K562 (cell line): ENCODE measurements around the gene YPEL4. TPM values are rescaled to one million over a fixed set of nuclear protein-coding genes. Genes with fewer than 3 reads are reported as not detected.

Source experiments
- BCOR ChIP-seq: fragments of 450-650 bp; IDR thresholded peaks from 2 replicates; pipeline ENCODE4 v1.6.1; 2016
- CTCF ChIP-seq, 3 experiments: IDR thresholded peaks in 2 of 3; conservative IDR thresholded peaks in 1 of 3; 2 replicates each; pipeline ENCODE4 v1.5.1; 2011 to 2012; ENCODE audit warnings: low read length in 3 of 3, mild to moderate bottlenecking in 3 of 3, control low read depth in 2 of 3, improper control_type of control experiment in 1 of 3, inconsistent platforms in 1 of 3, low read depth in 1 of 3, mixed read lengths in 1 of 3, moderate library complexity in 1 of 3; ENCODE audit not compliant: insufficient read depth in 2 of 3
- ETV1 ChIP-seq: fragments of 450-650 bp; conservative IDR thresholded peaks from 2 replicates; pipeline ENCODE4 v1.6.1; 2016; ENCODE audit warnings: missing genetic modification characterization, control low read depth, low read depth, missing compliant biosample characterization
- KLF1 ChIP-seq: fragments of 450-650 bp; IDR thresholded peaks from 2 replicates; pipeline ENCODE4 v1.6.1; 2016; ENCODE audit warnings: missing genetic modification characterization, missing compliant biosample characterization
- NUFIP1 ChIP-seq: fragments of 450-650 bp; IDR thresholded peaks from 2 replicates; pipeline ENCODE4 v1.6.1; 2018; ENCODE audit not compliant: partially characterized antibody
- PURB ChIP-seq: sonication (generic); formaldehyde crosslinking; IDR thresholded peaks from 2 replicates; pipeline ENCODE4 v1.9.0; 2021; ENCODE audit warnings: low read depth, mild to moderate bottlenecking, missing genetic modification reagents
- RAD21 ChIP-seq, 2 experiments: fragments of 250-450 bp in 1 of 2; fragments of 450-650 bp in 1 of 2; sonication (Bioruptor Pico) in 1 of 2; formaldehyde crosslinking in 1 of 2; IDR thresholded peaks in 1 of 2; conservative IDR thresholded peaks in 1 of 2; 2 replicates each; pipeline versions ENCODE4 v1.4.0 to v1.8.0; 2020 to 2022; ENCODE audit warnings: mild to moderate bottlenecking in 2 of 2, moderate library complexity in 1 of 2
- polyA plus RNA-seq, 8 experiments: library from polyadenylated mRNA; depleted of rRNA in 4 of 8; stranded (reverse) in 5 of 8; unstranded in 3 of 8; fragments of >200 nt; fragmentation: Nextera tagmentation in 2 of 8; fragmentation: Illumina TruSeq in 1 of 8; extraction: Ambion mirVana in 2 of 8; extraction: Trizol in 1 of 8; gene quantifications; 2 replicates each; pipeline versions ENCODE4 v1.2.1 to v1.2.3, GENCODE V29; 2011 to 2014; ENCODE audit warnings: inconsistent platforms in 1 of 8, missing spikeins in 1 of 8
- total RNA-seq, 7 experiments: library from RNA; depleted of rRNA in 6 of 7; stranded (reverse); fragments of >200 nt in 6 of 7; fragmentation: Illumina TruSeq in 2 of 7; extraction: Trizol in 2 of 7; gene quantifications; 2 replicates each; pipeline versions ENCODE4 v1.2.1 to v1.2.3, GENCODE V29; 2011 to 2021; ENCODE audit warnings: low replicate concordance in 1 of 7

Gene YPEL4
- total and polyA plus RNA-seq, 9 of the 15 experiments (the other 6 are each of a cell fraction or from before 2014, with no cell fraction given) = 0.07 to 1.4 (median 0.40) TPM; not detected in 2

DNA sequence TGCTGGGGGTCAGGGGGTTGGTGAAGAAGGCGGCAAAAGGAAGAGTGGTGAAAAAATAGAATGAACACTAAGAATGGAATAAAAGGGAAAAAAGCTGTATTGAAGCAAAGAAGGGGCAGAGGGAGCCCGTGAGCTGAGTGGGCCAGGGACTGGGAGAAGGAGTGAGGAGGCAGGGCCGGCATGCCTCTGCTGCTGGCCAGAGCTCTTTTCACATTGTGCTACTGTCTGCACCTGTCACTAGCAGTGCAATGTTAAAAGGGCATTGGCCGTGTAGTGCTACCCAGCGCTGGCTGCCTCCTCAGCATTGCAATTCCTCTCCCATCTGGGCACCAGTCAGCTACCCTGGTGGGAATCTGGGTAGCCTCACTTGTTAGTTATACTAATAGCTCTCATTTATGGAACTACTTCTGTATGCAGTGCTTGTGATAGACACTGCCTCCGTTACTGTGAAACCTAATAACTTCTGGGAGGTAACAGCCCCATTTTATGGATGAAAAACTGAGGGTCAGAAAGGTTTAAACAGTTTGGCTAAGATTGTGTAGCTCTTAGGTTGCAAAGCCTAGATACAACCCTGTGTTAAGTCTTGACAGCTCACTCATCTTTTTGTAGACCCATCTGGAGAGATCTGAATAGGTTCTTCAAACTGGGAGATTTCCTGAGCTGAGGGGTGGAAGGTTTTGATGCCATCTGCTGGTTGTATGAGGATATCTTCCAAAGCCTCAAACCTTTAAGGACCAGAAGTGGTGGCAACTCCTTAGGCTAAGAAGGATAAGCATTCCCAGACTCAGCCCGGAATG lies 8.5 kb downstream of the YPEL4 start (continued):
- TF ChIP-seq CTCF (IDR thresholded peaks at IDR 0.05 in 2 of 3, conservative IDR thresholded peaks at IDR 0.05 in 1 of 3; ENCODE audit: insufficient read depth in 2 of 3, low read depth in 1 of 3, low read length in 3 of 3) = peak; percentile 60 to 72 (median 66)
- TF ChIP-seq RAD21 (CRISPR knock-in tag; conservative IDR thresholded peaks at IDR 0.05 in 1 of 2, IDR thresholded peaks at IDR 0.05 in 1 of 2) = peak; percentile 76 to 87
- no peak for TF ChIP-seq KLF1 (tag)
- TF ChIP-seq PURB = no peak
- peak; percentile 53; the same call in 1 of the 2 replicates for TF ChIP-seq BCOR
- no peak for TF ChIP-seq NUFIP1
- TF ChIP-seq ETV1 (tag) = no peak
- TF ChIP-seq, all 486 proteins: peak for 9
